ENCODE data around the gene ELAVL2. TPM values are rescaled to one million over a fixed set of nuclear protein-coding genes. Genes with fewer than 3 reads are reported as not detected.

The ELAVL2 gene
- total and polyA plus RNA-seq, 2 of the 4 experiments (the other 2 are of a cell fraction): 0.36 TPM; not detected in 1

DNA sequence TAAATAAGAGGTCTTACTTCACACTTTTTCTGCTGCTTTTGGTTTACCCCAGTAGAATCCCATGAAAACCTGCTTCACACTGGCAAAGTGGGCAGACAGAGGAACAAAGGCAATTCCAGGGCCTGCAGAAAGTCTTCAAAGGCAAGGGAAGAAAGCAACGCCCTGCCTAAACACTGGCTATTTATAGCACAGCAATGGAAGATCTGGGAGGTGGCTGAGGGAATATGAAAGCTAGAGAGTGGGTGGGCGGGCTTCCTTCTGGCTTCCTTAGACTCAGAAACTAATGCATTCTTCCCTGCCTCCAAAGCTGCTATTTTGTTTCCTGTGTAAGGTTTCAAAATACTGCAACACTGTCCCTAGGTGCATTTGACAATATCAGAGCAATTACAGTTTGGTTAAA is 46.8 kb downstream of the ELAVL2 start:
- H3K36me3 ChIP-seq (ENCODE audit: control insufficient read depth, insufficient read depth, low read length): no peaks in the 10 kb centered on the region
- H2BK120ac ChIP-seq (ENCODE audit: low read depth, low read length): no peak overlapping the region
- H2AFZ ChIP-seq (replicated peaks; ENCODE audit: low read length, poor library complexity): no peak overlapping the region
- H3K4me3 ChIP-seq (ENCODE audit: insufficient read depth, low read depth, low read length): no peak overlapping the region
- H2AK5ac ChIP-seq (ENCODE audit: low read depth, low read length): no peak overlapping the region
- H3K9me1 ChIP-seq (ENCODE audit: insufficient read depth, low read length): no peaks in the 10 kb centered on the region
- ATAC-seq (ENCODE audit: low read depth): no peak
- no peak overlapping the region for H3K14ac ChIP-seq (replicated peaks; ENCODE audit: low read depth, low read length)
- no peak overlapping the region for H2BK5ac ChIP-seq (ENCODE audit: low read depth, low read length, poor library complexity, severe bottlenecking)
- no peak overlapping the region for H3K4me2 ChIP-seq (ENCODE audit: low read depth, low read length)
- DNase-seq: no peak
- CTCF ChIA-PET: no interaction called here
- in situ Hi-C loops (cut with MboI; ENCODE audit: low sequenced_read_pairs): no loop called here
- TF ChIP-seq FOS (IDR thresholded peaks at IDR 0.05; ENCODE audit: low read depth, low read length) (no peak), POLR2A (IDR thresholded peaks at IDR 0.05; ENCODE audit: low read depth, low read length) (no peak)
- no peaks in the 10 kb centered on the region for H4K20me1 ChIP-seq (ENCODE audit: insufficient read depth, low read length)
- H3K9me3 ChIP-seq (ENCODE audit: control insufficient read depth, insufficient read depth, low read length): 0 out of 2 replicates have a peak, but pooled peaks cover 3% of the 10 kb centered on the region
- H3K4ac ChIP-seq (ENCODE audit: low read depth, low read length): no peak overlapping the region
- no peak overlapping the region for H3K56ac ChIP-seq (ENCODE audit: extremely low read depth, insufficient read depth, low read length)
- H2AK9ac ChIP-seq (replicated peaks; ENCODE audit: low read depth, low read length, poor library complexity): no peak overlapping the region
- no peak overlapping the region for H4K5ac ChIP-seq (ENCODE audit: low read depth, low read length)
- intact Hi-C loops (cut with micrococcal nuclease): no loop called here
- H2BK15ac ChIP-seq (ENCODE audit: low read depth, low read length): no peak overlapping the region
- no peaks in the 10 kb centered on the region for H3K4me1 ChIP-seq (ENCODE audit: control insufficient read depth, insufficient read depth, low read length)
- no peaks in the 10 kb centered on the region for H3K79me1 ChIP-seq (ENCODE audit: low read depth in 1 of 2, low read length in 2 of 2)
- no peak overlapping the region for H4K8ac ChIP-seq (ENCODE audit: low read depth in 2 of 2, low read length in 2 of 2)
- H3K27me3 ChIP-seq (ENCODE audit: control insufficient read depth, insufficient read depth, low read length): no peaks in the 10 kb centered on the region
- H4K91ac ChIP-seq (ENCODE audit: insufficient read depth, low read depth, low read length): no peak overlapping the region
- dilution Hi-C loops (cut with HindIII; ENCODE audit: low sequenced_read_pairs, unreplicated experiment): no loop called here
- no peak overlapping the region for H3K23ac ChIP-seq (ENCODE audit: low read depth, low read length)
- H3K9ac ChIP-seq (ENCODE audit: low read depth, low read length): no peak overlapping the region
- no TSS peak for BruUV-seq (replicated peaks)
- no CpG with 5 or more reads among the region's 2 CpGs for WGBS, 2 experiments (ENCODE audit: extremely low coverage in 2 of 2, insufficient read length in 1 of 2)
- H2BK20ac ChIP-seq (ENCODE audit: low read depth, low read length): no peak overlapping the region
- H3K27ac ChIP-seq (ENCODE audit: insufficient read depth, low read length): no peak overlapping the region
- no peak overlapping the region for H3K18ac ChIP-seq (ENCODE audit: low read depth, low read length)
- POLR2A ChIA-PET (ENCODE audit: unreplicated experiment): no interaction called here
